NCI-H345 treated with DMSO at 0.1 percent for 48 hours (cell line): ENCODE data around the gene RXRB.

Experiments
- DNase-seq: peaks from one replicate; lab custom pipeline; 2025; ENCODE audit not compliant: unreplicated experiment; lab: John Stamatoyannopoulos, UW

RXRB gene

DNA sequence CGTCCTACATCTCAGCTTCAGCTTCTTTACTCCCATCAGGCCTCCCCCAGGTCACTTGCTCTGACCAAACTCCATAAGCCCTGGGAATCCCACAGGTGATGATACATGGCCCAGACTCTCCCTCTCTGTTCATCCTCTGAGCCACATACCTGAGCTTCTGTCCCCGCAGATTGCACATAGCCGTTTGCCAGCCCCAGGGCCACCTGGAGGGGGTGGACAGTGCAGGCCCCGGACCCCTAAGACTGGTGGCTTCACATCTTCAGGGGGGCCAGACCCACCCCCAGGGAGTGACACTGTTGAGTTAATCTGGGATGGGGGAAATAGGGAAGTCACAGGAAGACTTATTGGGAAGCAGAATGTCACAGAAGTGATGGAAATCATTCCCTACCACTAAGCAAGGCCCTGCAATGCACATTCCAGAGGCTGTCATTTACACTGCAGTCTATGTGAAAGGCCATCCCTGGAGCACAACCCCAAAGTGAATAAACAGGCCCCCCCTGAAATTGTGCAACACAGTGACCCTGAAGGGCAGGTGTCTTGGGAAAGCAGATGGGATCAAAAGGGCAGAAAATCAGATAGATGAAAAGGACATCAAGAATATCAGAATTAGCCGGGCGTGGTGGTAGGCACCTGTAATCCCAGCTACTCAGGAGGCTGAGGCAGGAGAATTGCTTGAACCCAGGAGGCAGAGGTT lies 2.2 kb downstream of the RXRB start:
- DNase-seq = no peak

DNA sequence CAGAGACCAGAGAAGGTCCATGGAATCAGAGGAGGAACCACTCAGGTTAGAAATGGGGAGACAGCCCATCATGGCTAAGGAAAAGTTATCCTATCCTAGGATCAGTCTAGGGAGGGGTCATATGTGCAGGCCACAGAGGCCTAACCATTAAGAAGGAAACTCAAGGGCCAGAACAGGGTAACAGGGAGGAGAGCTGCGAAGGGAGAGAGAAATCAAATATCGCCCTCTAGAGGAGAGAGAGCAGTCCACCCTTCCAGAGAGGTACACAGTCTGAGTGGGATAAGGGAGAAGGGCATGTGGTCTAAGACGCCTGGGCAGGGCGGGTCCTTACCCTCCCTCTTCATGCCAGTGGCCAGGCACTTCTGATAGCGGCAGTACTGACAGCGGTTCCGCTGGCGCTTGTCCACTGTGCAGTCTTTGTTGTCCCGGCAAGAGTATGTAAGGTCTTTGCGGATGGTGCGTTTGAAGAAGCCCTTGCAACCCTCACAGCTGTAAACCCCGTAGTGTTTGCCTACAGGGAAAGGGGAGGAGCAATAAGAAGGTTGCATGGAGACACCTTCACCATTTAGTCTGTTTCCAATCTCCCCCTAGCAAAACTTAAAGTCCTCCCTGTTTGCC lies 2.9 kb downstream of the RXRB start:
- no peak for DNase-seq

DNA sequence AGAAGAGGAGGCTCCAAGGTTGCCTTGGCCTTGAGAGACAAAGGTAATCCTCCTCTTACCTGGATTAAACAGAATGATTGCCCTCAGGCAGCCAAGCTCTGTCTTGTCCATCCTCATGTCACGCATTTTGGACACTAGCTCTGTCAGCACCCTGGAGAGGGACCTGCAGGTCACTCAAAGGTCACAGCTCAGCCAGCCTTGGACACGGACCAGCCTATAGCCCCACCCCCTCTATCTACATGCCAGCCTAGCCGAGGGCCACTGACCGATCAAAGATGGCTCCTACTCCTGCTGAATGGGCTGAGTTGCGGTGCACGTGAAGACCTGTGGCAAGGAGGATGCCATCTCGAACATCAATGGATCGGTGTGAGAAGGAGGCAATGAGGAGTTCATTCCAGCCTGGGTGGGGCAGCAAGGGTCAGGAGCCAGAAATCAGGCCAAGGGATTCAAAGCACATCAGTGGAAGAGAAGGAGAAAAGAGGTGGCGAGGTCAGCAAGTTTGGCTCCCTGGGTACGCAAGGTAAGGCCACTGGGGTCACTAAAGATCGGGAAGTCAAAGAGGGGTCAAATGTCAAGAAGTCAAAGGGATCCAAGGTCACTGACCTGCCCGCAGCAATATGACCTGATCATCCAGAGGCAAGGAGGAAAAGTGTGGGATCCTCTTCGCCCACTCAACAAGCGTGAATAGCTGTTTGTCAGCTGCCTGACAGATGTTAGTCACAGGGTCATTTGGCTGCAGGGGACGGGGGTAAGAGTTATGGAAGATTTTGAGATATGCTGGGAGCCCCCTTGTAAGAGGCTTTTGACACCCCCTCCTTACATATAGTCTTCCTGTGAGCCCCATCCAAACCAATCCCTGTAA lies 4.9 kb downstream of the RXRB start:
- DNase-seq = no peak

DNA sequence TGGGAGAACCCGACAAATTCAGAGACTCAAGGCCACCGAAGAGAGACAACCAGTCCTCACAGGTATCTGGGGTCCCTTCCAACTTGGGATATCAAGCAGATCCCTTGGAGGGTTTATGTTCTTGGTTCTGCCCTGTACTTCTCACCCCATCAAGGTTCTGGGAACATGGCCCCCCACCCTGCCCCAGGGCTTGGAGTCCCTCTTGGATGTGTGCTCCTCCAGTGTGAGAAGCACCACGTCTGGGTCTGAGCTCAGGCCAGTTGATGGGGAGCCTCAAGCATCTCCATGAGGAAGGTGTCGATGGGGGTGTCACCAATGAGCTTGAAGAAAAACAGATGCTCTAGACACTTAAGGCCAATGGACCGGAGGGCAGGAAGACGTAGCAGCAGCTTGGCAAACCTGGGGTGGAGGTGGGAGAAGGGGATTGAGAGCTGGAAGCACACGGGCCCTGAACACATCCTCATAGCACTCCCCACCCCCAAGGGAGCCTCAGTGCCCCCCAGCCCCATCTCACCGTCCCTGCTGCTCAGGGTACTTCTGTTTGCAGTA lies 6.0 kb downstream of the RXRB start:
- DNase-seq = no peak

DNA sequence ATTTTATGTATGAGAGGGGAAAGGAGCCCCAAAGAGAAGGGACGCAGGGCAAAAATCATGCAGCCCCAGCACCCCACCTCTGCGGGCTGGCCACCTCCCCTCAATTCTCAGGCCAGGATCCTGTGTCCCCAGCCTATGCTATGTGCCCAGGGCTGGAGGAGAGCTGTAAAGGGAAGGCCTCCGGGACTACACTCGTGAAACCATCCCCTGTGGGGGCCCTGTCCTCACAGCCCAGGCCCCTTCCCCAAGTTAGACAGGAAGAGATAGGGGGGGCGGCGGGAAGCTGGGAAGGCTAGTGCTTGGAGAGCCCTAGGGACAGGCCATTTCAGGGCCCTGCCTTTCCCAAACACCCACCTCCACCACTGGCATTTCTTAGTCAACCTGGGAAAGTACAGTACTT lies 6.8 kb downstream of the RXRB start:
- DNase-seq = no peak

DNA sequence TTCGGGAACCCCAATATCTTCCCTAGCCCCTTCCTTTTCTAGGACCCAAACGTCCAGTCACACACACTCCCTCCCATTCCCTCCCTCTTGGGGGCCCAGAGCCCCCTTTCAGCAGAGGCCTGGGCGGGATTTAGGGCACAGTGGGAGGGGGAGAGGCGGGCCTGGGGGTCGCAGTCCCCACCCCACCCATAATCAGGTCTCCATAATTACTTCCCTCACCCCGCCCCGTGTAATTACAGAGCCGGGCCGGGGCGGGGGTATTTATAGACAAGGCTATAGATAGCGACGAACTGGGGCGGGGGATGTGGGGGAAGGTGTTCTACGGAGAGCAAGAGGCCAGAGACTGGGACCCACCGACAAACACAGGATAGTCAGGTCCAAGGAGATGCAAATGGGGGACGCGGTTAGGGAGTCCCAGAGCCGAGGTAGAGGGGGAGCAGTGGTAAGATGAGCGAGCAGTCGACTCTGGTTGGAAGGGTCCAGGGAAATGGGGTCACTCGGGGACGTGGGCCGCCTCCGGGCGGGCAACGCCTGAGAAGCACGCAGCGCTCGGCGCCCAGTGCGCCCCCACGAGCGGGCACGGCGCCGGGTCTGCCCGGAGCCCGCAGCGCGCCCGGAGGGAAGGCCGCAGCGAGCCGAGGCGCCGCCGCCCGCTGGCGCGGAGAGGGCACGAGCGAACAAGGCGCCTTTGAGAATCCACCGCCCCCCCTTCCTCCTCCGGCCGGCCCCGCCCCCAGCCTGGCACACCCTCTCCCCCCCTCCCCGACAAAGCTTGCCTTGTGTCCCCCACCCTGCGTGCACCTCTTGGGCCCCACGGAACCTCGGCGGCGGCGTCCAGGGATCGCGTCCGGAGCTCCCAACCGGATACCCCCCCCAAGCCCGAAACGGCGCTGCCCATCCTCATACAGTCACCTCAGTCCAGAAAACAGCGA lies 7.5 kb downstream of the RXRB start:
- no peak for DNase-seq

DNA sequence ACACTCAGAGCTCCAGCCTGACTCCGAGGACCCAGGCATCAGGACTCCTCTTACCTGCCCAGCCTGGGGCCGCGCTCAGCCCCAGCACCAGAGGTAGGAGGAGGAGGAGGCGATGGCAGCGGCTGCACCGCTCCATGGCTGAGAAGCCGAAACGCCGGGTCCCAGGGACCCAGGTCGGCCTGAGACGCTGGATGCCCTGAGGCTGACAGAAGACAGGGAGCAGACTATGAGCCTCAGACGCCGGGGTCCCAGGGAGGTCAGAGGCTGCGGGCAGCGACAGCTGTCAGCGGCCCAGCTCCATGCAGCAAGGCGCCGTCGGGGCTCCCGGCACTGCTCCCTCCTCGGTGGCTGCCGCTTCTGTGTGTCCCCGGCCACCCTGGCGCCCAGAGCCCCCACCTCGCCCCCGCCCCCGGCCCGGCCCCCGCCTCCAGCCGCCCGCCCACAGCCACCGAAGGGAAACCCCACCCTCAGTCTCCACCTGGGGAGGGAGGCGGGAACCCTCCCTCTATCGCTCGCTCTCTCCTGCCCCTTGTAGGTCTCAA lies 8.3 kb downstream of the RXRB start, which contains the start of gene COL11A2:
Gene COL11A2 (minus strand): TSS at position 363 of the 542 bp plus-strand sequence. CDS start 227 bp downstream, at position 136.
- no peak for DNase-seq

DNA sequence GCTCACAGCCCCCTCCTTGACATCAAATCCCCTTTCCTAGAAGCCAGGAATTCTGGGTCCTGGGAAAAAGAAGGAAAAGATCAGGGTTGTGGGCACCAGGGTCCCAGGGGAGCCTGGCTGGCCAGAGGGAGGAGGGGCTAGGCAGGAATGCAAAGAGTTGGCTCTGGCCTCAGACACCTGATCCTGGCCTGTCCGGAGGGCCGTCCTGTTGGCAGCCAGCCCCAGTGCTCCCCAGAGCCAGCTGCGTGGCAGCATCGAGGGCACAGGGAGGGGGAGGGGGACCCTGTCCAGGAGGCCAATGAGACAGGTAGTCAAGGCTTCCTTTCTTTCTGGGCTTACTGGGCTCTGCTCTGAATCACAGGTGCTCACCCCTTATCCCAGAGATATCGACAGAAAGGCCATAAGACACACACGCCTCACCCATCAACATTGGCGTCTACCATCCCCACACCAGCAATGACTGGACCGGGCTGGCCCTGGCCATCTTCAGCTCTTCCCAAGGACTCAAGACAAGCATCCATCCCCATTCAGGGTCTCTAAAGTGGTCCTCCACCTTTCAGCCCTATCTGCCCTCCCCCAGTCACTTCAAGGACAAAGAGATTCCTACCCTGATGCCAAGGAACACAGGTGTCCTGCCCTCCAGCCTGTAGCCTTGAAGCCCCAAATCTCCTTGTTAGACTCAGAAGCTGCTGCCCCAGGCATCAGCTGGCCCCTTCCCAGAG lies 8.9 kb downstream of the RXRB start:
- no peak for DNase-seq

DNA sequence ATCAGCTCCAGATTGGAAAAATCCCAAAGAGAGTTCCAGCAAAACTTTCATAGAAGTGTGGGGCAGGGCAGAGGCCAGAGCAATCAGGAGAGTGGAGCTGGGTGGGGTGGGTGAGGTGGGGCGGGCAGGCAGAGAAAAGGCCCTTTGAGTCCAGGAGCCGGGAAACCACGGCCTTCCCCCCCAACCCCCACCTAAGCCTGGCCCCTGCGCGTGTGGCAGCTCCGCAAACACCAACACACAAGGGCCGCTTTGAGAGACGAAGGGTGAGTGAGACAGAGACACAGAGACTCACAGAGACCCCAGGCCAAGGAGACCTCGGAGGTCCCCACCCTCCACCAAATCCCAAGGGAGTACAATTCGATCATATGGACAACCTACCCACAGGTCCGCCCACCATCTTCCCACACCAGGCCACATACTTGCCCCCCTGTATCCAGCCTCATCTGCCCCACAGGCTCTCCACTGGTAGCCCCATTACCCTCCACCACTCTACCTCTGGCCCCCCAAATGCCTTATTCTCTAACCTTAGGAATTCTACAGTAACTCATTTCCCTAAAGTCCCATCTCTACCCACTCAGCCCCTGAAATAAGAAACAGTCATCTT lies 9.9 kb downstream of the RXRB start:
- DNase-seq = no peak

DNA sequence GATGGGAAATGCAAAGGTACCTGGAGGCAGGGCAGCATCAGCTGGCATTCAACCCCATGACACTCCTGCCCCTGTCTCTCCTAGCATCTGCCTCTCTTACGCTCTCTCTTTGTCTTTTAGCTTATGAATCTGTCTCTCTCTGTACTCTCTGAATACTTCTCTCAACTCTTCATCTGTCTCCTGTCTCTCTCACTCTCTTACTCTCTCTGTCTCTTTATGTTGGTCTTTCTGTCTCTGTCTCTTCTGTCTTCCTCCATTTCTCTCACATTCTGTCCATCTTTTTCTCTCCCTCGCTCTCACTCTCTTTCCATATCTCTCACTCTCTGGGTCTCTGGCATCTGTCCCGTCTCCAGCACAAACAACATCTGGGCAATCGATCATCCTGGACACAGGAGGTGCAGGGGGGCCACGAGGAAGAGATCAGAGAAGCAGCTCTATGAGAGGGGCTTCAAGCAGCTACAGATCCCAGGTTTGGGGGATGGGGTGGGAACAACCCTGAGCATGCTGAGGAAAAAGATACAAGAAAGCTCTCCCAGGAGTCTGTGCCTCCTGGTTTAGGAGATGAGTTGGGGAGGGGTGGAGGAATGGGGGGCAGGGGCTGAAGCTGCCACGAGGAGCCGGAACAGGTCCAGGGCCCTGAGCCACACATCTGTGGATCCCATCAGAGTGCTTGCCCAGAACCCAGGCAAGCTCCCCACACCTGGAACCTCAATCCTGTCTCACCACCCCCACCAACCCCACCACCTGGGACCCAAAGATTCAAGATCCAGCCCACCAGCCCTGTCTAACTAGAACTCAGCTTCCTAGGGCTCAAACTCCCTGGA lies 10.6 kb downstream of the RXRB start:
- DNase-seq = no peak

DNA sequence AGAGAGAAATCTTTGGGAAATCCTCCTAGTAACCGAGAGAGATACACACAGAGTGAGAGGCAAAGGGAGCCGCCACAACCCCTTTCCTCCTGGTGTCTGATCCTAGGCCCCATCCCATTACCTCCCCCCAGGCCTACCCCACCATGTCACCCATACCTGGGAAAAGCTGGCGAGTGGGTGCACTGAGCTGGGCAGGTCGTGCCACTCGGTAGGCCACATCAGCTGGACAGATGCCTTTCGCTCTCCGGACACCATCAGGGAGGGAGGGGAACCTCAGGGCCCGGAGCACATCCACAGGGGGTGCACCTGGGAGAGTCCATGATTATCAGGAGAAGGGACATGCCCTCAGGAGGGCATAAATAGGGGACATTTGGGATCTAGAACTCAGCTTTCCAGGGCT lies 11.3 kb downstream of the RXRB start:
- no peak for DNase-seq

DNA sequence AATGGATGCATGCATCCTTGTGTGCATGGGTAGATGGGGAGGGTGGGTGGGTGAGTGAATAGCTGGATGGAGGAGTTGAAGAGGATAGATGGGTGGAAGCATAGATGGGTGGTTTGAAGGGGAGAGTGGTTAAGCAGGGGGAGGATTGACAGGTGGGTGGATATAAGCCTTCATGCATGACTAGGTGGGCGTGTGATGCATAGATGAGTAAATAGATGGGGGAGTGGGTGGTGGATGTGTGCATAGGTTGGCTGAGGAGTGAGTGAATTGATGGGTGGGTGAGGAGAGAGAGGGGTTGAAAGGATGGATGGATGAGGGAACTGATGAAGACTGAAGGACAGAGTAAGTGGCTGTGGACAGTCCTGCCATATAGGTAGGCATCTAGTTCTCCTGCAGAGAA lies 12.7 kb downstream of the RXRB start:
- DNase-seq = no peak

DNA sequence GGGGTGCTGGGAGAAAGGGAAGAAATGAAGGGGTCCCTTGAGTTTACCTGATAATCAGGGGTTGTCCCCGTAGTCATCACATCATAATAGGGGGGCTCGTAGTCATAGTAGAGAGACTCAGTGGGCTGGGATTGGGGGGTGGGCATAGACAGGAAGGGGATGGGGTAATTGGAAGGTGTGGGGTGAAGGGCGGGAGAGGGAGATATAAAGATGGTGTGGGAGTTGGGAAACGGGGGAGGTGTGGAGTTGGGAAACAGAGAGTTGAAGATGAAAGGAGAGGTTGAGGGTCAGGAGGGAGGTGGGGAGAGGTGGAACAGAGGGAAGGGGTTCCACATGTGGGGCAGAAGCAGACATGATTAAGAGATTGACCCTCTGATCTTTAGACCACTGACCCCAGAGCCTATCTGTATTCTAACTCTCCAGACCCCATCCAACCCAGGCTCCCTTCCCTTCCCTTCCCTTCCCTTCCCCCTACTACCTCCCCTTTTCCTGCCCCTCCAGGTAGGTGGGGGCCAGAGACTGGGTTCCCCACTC lies 14.7 kb downstream of the RXRB start:
- DNase-seq = no peak

DNA sequence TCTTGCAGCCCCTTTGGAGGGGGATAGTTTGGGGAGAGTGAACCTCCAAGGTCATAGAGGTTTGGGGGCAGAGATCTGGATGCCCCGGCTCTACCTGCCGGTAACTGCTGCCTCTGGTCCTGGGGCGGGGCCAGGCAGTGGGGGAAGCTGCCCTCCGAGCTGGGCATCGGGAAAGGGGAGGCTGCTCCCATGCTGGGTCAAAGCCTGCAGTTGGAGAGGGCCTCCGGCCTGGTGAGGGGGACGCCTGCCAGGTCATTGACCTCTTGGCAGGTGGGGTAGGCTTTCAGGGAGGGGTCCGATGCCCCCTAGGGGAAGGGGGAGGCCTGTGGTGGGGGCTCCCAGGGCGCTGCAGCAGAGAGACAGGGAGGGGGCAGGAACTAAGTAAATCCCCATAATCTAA lies 15.3 kb downstream of the RXRB start:
- no peak for DNase-seq

DNA sequence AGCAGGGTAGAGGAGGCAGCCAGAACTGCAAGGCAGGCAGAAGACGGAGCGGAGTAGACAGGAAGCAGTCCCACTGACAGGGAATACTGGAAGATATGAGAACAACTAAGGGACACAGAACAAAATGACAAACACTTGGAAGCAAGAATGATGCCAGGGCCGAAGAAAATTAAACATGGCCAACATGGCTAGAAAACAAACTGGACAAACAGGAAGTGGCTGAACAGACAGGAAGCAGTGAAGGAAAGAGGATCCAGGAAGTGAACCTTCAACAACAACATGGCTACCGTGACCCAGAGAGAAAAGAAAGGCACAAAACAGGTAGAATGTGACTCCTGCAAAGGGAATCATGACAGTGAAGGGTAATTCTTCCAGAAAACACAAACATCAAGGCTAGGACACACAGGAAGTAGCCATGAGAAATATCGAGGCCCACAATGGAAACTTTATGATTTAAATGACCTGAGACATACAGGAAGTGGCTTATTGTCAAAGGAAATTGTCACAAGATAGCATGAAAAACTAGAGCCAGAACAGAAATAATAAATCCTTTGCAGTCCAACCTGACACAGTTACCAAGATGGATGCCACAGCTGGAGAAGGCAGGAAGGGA lies 17.3 kb downstream of the RXRB start:
- DNase-seq = no peak

DNA sequence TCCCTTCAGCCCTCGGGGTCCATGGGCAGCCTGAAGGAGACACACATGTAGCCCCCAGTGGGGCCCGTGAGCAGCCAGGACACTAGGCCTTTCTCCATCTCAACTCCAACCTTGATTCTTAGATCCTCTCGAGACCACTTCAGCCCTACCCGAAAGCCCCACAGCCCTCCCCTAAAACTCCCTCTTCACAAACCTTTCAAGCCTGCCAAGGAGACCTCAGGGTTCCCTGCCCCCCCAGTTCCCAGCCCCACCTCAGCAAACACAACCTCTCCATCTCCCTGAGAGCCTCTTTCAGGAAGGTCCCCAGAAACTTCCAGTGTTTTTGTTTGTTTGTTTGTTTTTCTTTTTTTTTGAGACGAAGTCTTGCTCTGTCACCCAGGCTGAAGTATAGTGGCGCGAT lies 19.3 kb downstream of the RXRB start:
- DNase-seq = no peak

DNA sequence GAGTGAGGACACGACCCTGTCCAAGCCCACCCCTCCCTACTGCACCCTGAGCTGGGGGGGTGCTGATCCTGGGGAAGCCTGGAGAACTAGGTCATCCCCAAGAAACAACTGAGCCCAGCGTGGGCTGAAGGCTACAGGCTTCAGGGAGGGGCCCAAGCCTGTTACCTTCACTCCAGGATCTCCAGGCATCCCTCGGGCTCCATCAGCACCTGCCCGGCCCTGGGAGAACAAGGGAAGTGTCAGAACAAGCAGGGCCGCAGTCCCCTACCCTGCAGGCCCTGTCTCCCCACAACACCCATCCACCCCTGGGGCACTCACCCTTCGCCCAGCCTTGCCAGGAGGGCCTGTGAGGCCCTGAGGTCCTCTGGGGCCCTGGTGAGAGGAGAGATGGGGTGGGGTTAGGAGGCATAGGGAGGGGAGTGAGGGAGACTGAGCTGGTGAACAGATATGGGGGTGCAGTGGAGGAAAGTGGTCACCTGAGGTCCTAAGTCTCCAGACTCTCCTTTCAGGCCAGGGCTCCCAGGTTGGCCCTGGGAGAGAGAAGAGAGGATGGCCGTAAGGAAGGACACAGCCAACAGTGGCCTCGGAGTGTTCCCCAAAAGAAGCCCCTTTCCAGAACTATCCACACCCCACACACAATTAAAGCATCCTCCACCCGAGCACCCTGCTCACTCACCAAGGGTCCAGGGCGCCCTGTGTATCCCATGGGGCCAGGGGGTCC lies 21.6 kb downstream of the RXRB start:
- DNase-seq = no peak
